Suprapubic skin (tissue), 4 donors: ENCODE measurements around the gene OR2J1. TPM values are rescaled to one million over a fixed set of nuclear protein-coding genes. Genes with fewer than 3 reads are reported as not detected.
"Not testable (repeated sequence)": the region's sequence is repeated elsewhere in the genome, so short reads cannot be mapped to it uniquely, and the experiment has no call there.

Experiments used
- DNase-seq, 2 donors: peaks; one replicate each; pipeline ENCODE4 v3.0.0-alpha.2; 2019; ENCODE audit warnings: low spot score in 2 of 2
- H3K27ac ChIP-seq: fragments of 200-600 bp; sonication (generic); one replicate; pipeline ENCODE4 v1.5.1; 2019
- H3K27me3 ChIP-seq: fragments of 200-600 bp; sonication (generic); one replicate; pipeline ENCODE4 v1.5.1; 2019
- H3K36me3 ChIP-seq: fragments of 200-600 bp; sonication (generic); one replicate; pipeline ENCODE4 v1.5.1; 2019
- H3K4me1 ChIP-seq: fragments of 200-600 bp; sonication (generic); one replicate; pipeline ENCODE4 v1.5.1; 2019
- H3K4me3 ChIP-seq: fragments of 200-600 bp; sonication (generic); one replicate; pipeline ENCODE4 v1.5.1; 2019; ENCODE audit warnings: mild to moderate bottlenecking
- H3K9me3 ChIP-seq: fragments of 200-600 bp; sonication (generic); one replicate; pipeline ENCODE4 v1.5.1; 2019
- CTCF ChIP-seq, 2 donors: fragments of 200-600 bp in 1 of 2; fragments of 450-650 bp in 1 of 2; sonication (generic) in 1 of 2; IDR thresholded peaks; one replicate each; pipeline ENCODE4 v1.5.1; 2016 to 2019; ENCODE audit warnings: antibody characterized with exemption in 2 of 2, mild to moderate bottlenecking in 1 of 2, moderate library complexity in 1 of 2
- EP300 ChIP-seq: sonication (generic); formaldehyde crosslinking; IDR thresholded peaks from one replicate; pipeline ENCODE4 v1.6.1; 2017; ENCODE audit warnings: antibody characterized with exemption
- POLR2A ChIP-seq, 2 donors: fragments of 450-650 bp; IDR thresholded peaks; one replicate each; pipeline ENCODE4 v1.6.1; 2017; ENCODE audit warnings: antibody characterized with exemption in 2 of 2, mild to moderate bottlenecking in 2 of 2, moderate library complexity in 2 of 2
- POLR2AphosphoS5 ChIP-seq, 3 donors: sonication (generic); formaldehyde crosslinking; IDR thresholded peaks; one replicate each; pipeline ENCODE4 v1.6.1; 2017; ENCODE audit warnings: antibody characterized with exemption in 3 of 3
- WGBS: methylation state at CpG from one replicate; pipeline ENCODE4 v1.1.5; 2018; 5-methylcytosine and 5-hydroxymethylcytosine counted together
- total RNA-seq, 4 donors: library from RNA; depleted of rRNA; stranded (reverse); fragments of >200 nt; gene quantifications; one replicate each; pipeline ENCODE4 v1.1.0, GENCODE V29; 2016

The OR2J1 gene
- total RNA-seq, 4 donors from 2014 or later: not detected

GRCh38 chr6:29142309-29142708, 43.0 kb downstream of the OR2J1 start:
- H3K27me3 ChIP-seq: no peaks in the 10 kb centered on the region
- TF ChIP-seq EP300: no peak
- TF ChIP-seq CTCF (IDR thresholded peaks at IDR 0.05): no peak
- TF ChIP-seq POLR2AphosphoS5 (IDR thresholded peaks at IDR 0.05): no peak
- TF ChIP-seq POLR2A (IDR thresholded peaks at IDR 0.05): no peak
- H3K27ac ChIP-seq: no peak overlapping the region
- DNase-seq: no peak
- no peaks in the 10 kb centered on the region for H3K36me3 ChIP-seq
- H3K9me3 ChIP-seq: no peaks in the 10 kb centered on the region
- H3K4me1 ChIP-seq: no peaks in the 10 kb centered on the region
- no peak overlapping the region for H3K4me3 ChIP-seq

DNA sequence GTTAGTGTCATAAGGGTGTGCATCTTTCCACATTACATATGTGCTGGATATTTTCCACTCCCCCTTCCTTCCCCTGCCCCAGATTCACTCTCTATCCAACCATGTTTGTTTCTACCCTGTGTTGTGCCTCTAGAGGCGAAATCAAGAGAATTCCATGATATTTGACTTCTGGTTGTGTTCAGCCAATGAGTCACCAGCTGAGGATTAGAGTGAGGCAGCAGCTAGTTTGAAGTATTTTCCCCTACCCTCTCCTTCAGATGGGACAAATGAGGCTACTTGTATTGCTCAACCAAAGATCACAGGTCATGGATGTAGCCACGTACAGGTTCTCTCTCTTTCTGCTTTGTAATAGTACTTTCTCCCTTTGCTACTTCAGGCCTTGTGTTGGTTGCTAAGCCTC, 46.9 kb downstream of the OR2J1 start:
- H3K9me3 ChIP-seq: peaks cover 4% of the 10 kb centered on the region
- H3K4me3 ChIP-seq: no peak overlapping the region
- TF ChIP-seq EP300 (no peak), CTCF (IDR thresholded peaks at IDR 0.05) (no peak)
- no peak overlapping the region for H3K27ac ChIP-seq
- no peaks in the 10 kb centered on the region for H3K27me3 ChIP-seq
- no peaks in the 10 kb centered on the region for H3K36me3 ChIP-seq
- WGBS: 74% methylated on average over 2 of the region's 2 CpGs
- DNase-seq: no peak
- no peaks in the 10 kb centered on the region for H3K4me1 ChIP-seq

DNA sequence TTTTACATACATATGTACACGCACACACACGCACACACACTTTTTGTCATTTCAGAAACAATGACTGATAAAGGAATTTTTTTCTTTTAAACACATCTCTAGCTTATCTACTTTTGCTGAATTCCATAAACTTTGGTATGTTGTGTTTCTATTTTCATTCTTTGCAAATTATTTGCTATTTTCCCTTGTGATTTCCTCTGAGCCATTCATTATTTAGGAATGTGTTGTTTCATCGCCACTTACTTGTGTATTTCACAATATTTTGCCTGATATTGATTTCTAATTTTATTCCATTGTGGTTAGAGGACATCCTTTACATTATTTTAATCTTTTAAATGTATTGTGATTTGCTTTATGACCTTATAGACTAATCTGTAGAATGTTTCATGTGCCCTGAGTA, 47.8 kb downstream of the OR2J1 start:
- H3K4me1 ChIP-seq: no peaks in the 10 kb centered on the region
- H3K9me3 ChIP-seq: peaks cover 4% of the 10 kb centered on the region
- H3K27ac ChIP-seq: no peak overlapping the region
- no peaks in the 10 kb centered on the region for H3K36me3 ChIP-seq
- no peak for DNase-seq
- TF ChIP-seq POLR2A (IDR thresholded peaks at IDR 0.05) (no peak), EP300 (no peak), POLR2AphosphoS5 (IDR thresholded peaks at IDR 0.05) (no peak), CTCF (IDR thresholded peaks at IDR 0.05) (no peak)
- WGBS: 90% methylated on average over 3 of the region's 3 CpGs
- no peaks in the 10 kb centered on the region for H3K27me3 ChIP-seq
- no peak overlapping the region for H3K4me3 ChIP-seq

DNA sequence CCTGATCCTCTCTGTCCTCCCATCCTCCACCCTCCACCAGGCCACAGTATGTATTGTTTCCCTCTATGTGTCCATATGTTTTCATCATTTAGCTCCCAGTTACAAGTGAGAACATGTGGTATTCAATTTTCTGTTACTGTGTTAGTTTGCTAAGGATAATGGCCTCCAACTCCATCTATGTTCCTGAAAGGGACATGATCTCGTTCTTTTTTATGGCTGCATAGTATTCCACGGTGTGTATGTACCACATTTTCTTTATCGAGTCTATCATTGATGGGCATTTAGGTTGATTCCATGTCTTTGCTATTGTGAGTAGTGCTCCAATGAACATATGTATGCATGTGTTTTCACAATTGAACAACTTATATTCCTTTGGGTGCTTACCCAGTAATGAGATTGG, 50.2 kb downstream of the OR2J1 start:
- DNase-seq, H3K4me1 ChIP-seq, H3K27ac ChIP-seq, H3K36me3 ChIP-seq, H3K9me3 ChIP-seq, H3K4me3 ChIP-seq, H3K27me3 ChIP-seq: not testable (repeated sequence)
- 76% methylated on average over 3 of the region's 3 CpGs for WGBS

Other genes with a start within 250 kb of the OR2J1 start
- gene TRIM27, start 175.5 kb upstream of the OR2J1 start, total RNA-seq: 10 to 100 TPM; 30.0 to 48.0 (median 40.2) TPM
- gene ZNF311, start 94.2 kb upstream of the OR2J1 start, total RNA-seq: 1 to 10 TPM in 1 of 4 donors, under 1 TPM in 3; 0.15 to 1.9 (median 0.57) TPM
- gene OR2W1, start 54.3 kb upstream of the OR2J1 start, total RNA-seq: not detected
- gene OR2B3, start 12.2 kb upstream of the OR2J1 start, total RNA-seq: not detected
- gene OR2J3, start 8.6 kb downstream of the OR2J1 start, total RNA-seq: not detected
- gene OR2J2, start 71.4 kb downstream of the OR2J1 start, total RNA-seq: not detected
- not detected for gene OR14J1, start 202.2 kb downstream of the OR2J1 start, total RNA-seq